NCI-H2227 (cell line): Measurements from ENCODE around the gene NOPCHAP1.

Experiments used
- DNase-seq: peaks from one replicate; lab custom pipeline; 2025; ENCODE audit not compliant: unreplicated experiment; lab: John Stamatoyannopoulos, UW

The NOPCHAP1 gene

GRCh38 chr12:105018012-105018411 is 31.9 kb downstream of the NOPCHAP1 start:
- no peak for DNase-seq

- no peak for DNase-seq
These were observed 32.7 kb downstream of the NOPCHAP1 start for GRCh38 chr12:105018776-105019175.

GRCh38 chr12:105020241-105020962 is 34.3 kb downstream of the NOPCHAP1 start:
- DNase-seq = no peak

- DNase-seq = no peak
These were observed 38.8 kb downstream of the NOPCHAP1 start for GRCh38 chr12:105024928-105025327.

- no peak for DNase-seq
These were observed 39.8 kb downstream of the NOPCHAP1 start for GRCh38 chr12:105025890-105026289.

GRCh38 chr12:105026411-105026810 is 40.3 kb downstream of the NOPCHAP1 start:
- no peak for DNase-seq

GRCh38 chr12:105030820-105031807 is 45.0 kb downstream of the NOPCHAP1 start:
- no peak for DNase-seq

GRCh38 chr12:105032703-105033357 is 46.7 kb downstream of the NOPCHAP1 start:
- no peak for DNase-seq

GRCh38 chr12:105033851-105034250 is 47.7 kb downstream of the NOPCHAP1 start:
- no peak for DNase-seq
